Fibroblast of the aortic adventitia (primary cell): Measurements from ENCODE around the gene OR8A1. TPM values are rescaled to one million over a fixed set of nuclear protein-coding genes. Genes with fewer than 3 reads are reported as not detected.

Experiments used
- DNase-seq: peaks from one replicate; pipeline ENCODE4 v3.0.0-alpha.2; 2010; ENCODE audit warnings: low read depth
- H3K4me3 ChIP-seq: 2 replicates; pipeline ENCODE4 v1.5.1; 2011; ENCODE audit warnings: low read depth, mild to moderate bottlenecking, control low read depth, low read length, moderate library complexity
- total RNA-seq: library from RNA; depleted of rRNA; stranded (reverse); fragments of >200 nt; gene quantifications from 2 replicates; pipeline ENCODE4 v1.2.3, GENCODE V29; 2012; ENCODE audit warnings: low replicate concordance
- TF ChIP-seq, protein P1 (sequence below): IDR thresholded peaks from 2 replicates; pipeline ENCODE4 v1.5.1; 2011; ENCODE audit warnings: mild to moderate bottlenecking, low read length, control low read depth, inconsistent platforms; ENCODE audit not compliant: insufficient read depth

OR8A1 gene
- total RNA-seq, 1 donor = not detected

DNA sequence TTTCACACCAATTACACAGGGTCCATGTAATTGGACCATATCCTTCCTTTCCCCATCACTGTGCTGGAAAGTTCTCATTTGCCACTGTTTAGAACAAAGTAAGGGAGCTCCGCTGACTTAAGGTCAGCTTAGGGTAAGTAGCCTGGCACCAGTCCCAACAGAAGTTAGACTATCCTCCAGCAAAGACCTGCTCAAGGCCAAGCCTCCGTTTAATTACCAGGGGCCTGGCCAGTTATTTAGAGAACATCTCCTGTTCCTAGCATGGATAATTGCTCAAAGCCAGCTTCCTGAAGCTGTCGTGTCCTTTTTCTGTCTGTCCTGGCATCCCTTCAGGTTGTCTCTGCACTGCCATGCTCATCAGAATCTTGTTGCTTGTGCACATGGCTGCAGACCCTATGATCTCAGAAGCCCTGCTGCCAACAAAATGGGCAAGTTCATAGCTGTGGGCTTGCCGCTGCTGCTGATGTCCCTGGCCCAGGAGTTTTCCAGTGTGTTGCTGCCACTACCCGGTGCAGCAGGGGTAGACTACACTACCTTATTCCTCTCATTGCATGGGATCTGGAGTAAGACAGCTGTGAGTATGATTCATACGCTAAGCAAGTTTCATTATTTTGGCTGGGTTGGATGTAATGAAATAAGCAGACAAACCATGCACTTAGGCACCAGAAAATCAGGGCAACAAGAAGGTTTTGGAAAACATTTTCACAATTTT, 8.1 kb downstream of the OR8A1 start:
- no peak overlapping the region for H3K4me3 ChIP-seq
- DNase-seq = no peak
- TF ChIP-seq, protein P1, sequence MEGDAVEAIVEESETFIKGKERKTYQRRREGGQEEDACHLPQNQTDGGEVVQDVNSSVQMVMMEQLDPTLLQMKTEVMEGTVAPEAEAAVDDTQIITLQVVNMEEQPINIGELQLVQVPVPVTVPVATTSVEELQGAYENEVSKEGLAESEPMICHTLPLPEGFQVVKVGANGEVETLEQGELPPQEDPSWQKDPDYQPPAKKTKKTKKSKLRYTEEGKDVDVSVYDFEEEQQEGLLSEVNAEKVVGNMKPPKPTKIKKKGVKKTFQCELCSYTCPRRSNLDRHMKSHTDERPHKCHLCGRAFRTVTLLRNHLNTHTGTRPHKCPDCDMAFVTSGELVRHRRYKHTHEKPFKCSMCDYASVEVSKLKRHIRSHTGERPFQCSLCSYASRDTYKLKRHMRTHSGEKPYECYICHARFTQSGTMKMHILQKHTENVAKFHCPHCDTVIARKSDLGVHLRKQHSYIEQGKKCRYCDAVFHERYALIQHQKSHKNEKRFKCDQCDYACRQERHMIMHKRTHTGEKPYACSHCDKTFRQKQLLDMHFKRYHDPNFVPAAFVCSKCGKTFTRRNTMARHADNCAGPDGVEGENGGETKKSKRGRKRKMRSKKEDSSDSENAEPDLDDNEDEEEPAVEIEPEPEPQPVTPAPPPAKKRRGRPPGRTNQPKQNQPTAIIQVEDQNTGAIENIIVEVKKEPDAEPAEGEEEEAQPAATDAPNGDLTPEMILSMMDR = no peak

- TF ChIP-seq, protein P1 = no peak
These were observed 9.0 kb downstream of the OR8A1 start for GRCh38 chr11:124578761-124579160.

GRCh38 chr11:124581817-124582216, 12.0 kb downstream of the OR8A1 start:
- H3K4me3 ChIP-seq = no peak overlapping the region
- TF ChIP-seq, protein P1 = no peak
- no peak for DNase-seq

More at GRCh38 chr11:124578761-124579160, 9.0 kb downstream of the OR8A1 start:
- H3K4me3 ChIP-seq = no peak overlapping the region
- DNase-seq = no peak

GRCh38 chr11:124582565-124582964, 12.8 kb downstream of the OR8A1 start:
- no peak overlapping the region for H3K4me3 ChIP-seq
- no peak for DNase-seq
- TF ChIP-seq, protein P1 = no peak

- no peak overlapping the region for H3K4me3 ChIP-seq
- TF ChIP-seq, protein P1 = no peak
- DNase-seq = no peak
These were observed 14.0 kb downstream of the OR8A1 start for GRCh38 chr11:124583781-124584180.

GRCh38 chr11:124584681-124585372, 15.0 kb downstream of the OR8A1 start:
- no peak for DNase-seq
- H3K4me3 ChIP-seq = no peak overlapping the region
- TF ChIP-seq, protein P1 = no peak
